Measurements from ENCODE around the gene ZMIZ2. TPM values are rescaled to one million over a fixed set of nuclear protein-coding genes. Genes with fewer than 3 reads are reported as not detected.

Gene ZMIZ2
- total and polyA plus RNA-seq, 4 donors, result 4.4 to 11.6 (median 7.7) TPM

- no peak overlapping the region for H3K27ac ChIP-seq (ENCODE audit: low read depth in 1 of 2, low read length in 2 of 2)
Measured at GRCh38 chr7:44712012-44712411, 36.6 kb upstream of the ZMIZ2 start.

GRCh38 chr7:44713141-44713540 is 35.5 kb upstream of the ZMIZ2 start:
- H3K4me1 ChIP-seq (ENCODE audit: control insufficient read depth in 4 of 4, insufficient read depth in 4 of 4, low read length in 3 of 4), result no peaks in the 10 kb centered on the region
- H3K27me3 ChIP-seq (ENCODE audit: control insufficient read depth in 4 of 4, insufficient read depth in 4 of 4, low read length in 3 of 4), result no peaks in the 10 kb centered on the region
- TF ChIP-seq FOXA2 (IDR thresholded peaks at IDR 0.05) (no peak), JUND (IDR thresholded peaks at IDR 0.05) (no peak), RAD21 (IDR thresholded peaks at IDR 0.05) (no peak), NR2F2 (IDR thresholded peaks at IDR 0.05) (no peak), TAF1 (conservative IDR thresholded peaks at IDR 0.05) (no peak), MAX (IDR thresholded peaks at IDR 0.05) (no peak), EGR1 (IDR thresholded peaks at IDR 0.05; ENCODE audit: low read depth in 2 of 2) (no peak), ATF3 (IDR thresholded peaks at IDR 0.05) (no peak), GABPA (IDR thresholded peaks at IDR 0.05 in 1 of 2, conservative IDR thresholded peaks at IDR 0.05 in 1 of 2) (no peak), YY1 (IDR thresholded peaks at IDR 0.05) (no peak), REST (IDR thresholded peaks at IDR 0.05) (no peak)
- no peaks in the 10 kb centered on the region for H3K9me3 ChIP-seq (ENCODE audit: control insufficient read depth in 4 of 4, low read length in 3 of 4)
- H3K4me3 ChIP-seq (ENCODE audit: low read depth in 1 of 3, low read length in 3 of 3), result no peak overlapping the region
- H3K9ac ChIP-seq (ENCODE audit: low read depth in 1 of 2, low read length in 2 of 2), result no peak overlapping the region
- peaks cover 0 to 15% (median 3%) of the 10 kb centered on the region in 4 donors for H3K36me3 ChIP-seq (ENCODE audit: control insufficient read depth in 4 of 4, insufficient read depth in 3 of 4, low read depth in 1 of 4, low read length in 3 of 4)
- WGBS, result 85% methylated on average over 2 of the region's 2 CpGs
- no peak overlapping the region for H3K27ac ChIP-seq (ENCODE audit: low read depth in 1 of 2, low read length in 2 of 2)
- DNase-seq (ENCODE audit: low spot score), result no peak

More at GRCh38 chr7:44712012-44712411, 36.6 kb upstream of the ZMIZ2 start:
- Histone ChIP-seq H3K9ac (ENCODE audit: low read depth in 1 of 2, low read length in 2 of 2) (no peak overlapping the region), H3K36me3 (ENCODE audit: control insufficient read depth in 4 of 4, insufficient read depth in 3 of 4, low read depth in 1 of 4, low read length in 3 of 4) (peaks cover 0 to 26% (median 6%) of the 10 kb centered on the region in 4 donors), H3K4me3 (ENCODE audit: low read depth in 1 of 3, low read length in 3 of 3) (no peak overlapping the region), H3K27me3 (ENCODE audit: control insufficient read depth in 4 of 4, insufficient read depth in 4 of 4, low read length in 3 of 4) (no peaks in the 10 kb centered on the region), H3K4me1 (ENCODE audit: control insufficient read depth in 4 of 4, insufficient read depth in 4 of 4, low read length in 3 of 4) (no peaks in the 10 kb centered on the region), H3K9me3 (ENCODE audit: control insufficient read depth in 4 of 4, low read length in 3 of 4) (no peaks in the 10 kb centered on the region)
- no peak for DNase-seq (ENCODE audit: low spot score)
- 29% methylated on average over 5 of the region's 5 CpGs for WGBS
- TF ChIP-seq REST (IDR thresholded peaks at IDR 0.05) (no peak), YY1 (IDR thresholded peaks at IDR 0.05) (no peak), HNF4G (IDR thresholded peaks at IDR 0.05) (no peak), SP1 (IDR thresholded peaks at IDR 0.05) (no peak), ATF3 (IDR thresholded peaks at IDR 0.05) (no peak), TAF1 (conservative IDR thresholded peaks at IDR 0.05) (no peak), ZBTB33 (IDR thresholded peaks at IDR 0.05) (no peak), NR2F2 (IDR thresholded peaks at IDR 0.05) (no peak), JUND (IDR thresholded peaks at IDR 0.05) (no peak), RAD21 (IDR thresholded peaks at IDR 0.05) (no peak)
